ENCODE measurements around the gene MICAL2.

The MICAL2 gene

GRCh38 chr11:12117611-12118010 is 7.2 kb downstream of the MICAL2 start:
- no peak for DNase-seq (ENCODE audit: low read depth)

GRCh38 chr11:12118949-12119348 is 8.6 kb downstream of the MICAL2 start:
- DNase-seq (ENCODE audit: low read depth), result no peak

DNA sequence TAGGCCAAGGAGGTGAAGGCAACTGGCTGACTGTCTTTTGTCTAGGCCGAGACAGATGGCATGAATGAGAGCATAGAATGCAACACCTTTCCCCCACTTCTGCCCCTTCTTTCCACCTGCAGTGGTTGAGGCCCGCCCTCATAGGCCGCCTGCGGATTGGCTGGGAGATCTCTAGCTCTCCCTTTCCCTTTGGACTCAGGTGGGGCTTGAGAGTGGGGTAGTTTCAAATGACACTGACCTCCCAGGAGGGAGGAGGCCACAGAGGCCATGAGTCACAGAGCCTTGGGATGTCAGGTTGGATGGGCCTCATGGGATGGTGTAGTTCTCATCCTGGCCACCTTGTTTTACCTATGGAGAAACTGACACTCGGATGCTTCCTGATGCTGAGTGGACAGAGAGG is 9.1 kb downstream of the MICAL2 start:
- DNase-seq (ENCODE audit: low read depth), result no peak

DNA sequence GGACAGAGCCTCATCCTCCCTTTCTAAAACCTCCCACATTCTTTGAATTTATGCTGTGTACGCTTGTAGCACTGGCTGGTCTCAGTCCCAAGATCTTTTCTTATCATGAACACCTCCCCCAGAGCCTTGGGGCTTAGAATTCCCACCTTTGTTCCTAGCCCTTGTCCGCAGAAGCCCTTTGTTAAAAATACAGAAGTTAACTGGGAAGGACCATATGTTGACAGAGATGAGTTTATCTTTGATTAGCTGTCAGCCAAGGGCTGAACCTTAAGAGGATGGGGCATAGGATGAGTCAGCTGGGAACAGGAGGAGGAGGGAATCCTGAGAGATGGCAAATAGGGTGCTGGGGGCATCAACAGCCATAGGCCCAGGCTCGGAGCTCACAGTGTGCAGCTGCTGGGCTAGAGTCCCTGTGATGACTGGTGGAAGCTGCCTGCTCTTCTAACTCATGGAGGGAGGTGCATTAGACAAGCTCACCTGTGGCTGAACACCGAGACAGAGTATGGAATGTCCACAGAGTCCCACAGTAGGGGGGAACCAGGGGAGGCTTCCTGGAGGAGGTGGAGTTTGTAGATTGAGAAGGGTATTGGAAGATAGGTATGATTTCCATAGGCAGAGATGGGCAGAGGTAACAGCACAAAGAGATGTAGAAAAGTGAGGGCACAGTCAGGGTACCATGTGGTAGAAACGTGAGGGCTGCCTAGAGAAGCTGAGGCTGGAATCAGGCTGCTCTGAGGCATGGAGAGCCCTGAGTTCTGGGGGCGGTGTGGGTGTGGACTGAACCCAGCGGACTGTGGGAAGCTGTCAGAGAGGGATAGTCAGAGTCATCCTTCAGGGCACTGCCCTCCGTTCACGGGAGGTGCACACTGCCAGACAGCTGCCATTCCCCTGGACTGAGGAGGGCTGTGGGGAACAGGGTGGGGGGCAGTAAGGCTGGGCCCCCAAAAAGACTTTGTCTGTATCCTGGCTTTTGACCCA is 9.9 kb downstream of the MICAL2 start:
- DNase-seq (ENCODE audit: low read depth), result no peak

DNA sequence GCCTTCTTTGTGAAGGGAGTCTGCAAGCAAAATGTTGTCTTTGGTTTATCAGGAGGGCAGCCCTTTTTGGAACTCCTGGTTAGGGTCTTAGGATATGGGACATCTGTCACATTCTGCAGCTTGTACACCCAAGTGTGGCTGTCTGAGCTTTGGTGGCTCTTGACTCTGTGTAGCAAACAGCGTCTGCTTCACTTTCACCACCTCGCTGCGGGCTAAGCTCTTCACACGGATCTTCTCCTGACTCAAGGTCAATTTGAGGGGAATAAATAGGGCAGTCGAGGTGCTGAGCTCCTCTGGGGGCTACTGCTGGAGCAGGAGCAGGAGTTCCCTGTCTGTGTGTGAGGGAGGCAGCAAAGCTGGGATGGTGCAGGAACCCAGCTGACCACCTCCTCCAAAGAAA is 10.6 kb downstream of the MICAL2 start:
- DNase-seq (ENCODE audit: low read depth), result no peak

- DNase-seq (ENCODE audit: low read depth), result no peak
Observed at GRCh38 chr11:12121517-12121916, 11.1 kb downstream of the MICAL2 start.

DNA sequence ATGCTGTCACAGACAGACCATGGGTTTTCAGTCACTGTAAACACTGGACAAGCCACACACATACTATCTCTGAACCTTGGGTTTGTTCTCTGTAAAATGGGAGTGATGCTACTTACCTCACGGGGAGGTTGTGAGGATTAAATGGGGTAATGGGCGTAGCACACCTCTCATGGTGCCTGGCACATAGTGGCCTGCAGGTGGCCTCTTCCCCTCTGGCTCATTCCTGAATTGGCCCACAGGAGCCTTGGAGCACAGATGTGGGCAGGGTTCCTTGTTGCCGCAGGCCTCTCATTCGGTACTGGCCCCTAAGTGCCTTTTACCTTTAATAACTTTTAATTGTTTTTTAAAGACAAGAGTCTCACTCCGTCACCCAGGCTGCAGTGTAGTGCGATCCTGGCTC is 11.7 kb downstream of the MICAL2 start:
- no peak for DNase-seq (ENCODE audit: low read depth)

- no peak for DNase-seq (ENCODE audit: low read depth)
Observed at GRCh38 chr11:12123273-12123672, 12.9 kb downstream of the MICAL2 start.

DNA sequence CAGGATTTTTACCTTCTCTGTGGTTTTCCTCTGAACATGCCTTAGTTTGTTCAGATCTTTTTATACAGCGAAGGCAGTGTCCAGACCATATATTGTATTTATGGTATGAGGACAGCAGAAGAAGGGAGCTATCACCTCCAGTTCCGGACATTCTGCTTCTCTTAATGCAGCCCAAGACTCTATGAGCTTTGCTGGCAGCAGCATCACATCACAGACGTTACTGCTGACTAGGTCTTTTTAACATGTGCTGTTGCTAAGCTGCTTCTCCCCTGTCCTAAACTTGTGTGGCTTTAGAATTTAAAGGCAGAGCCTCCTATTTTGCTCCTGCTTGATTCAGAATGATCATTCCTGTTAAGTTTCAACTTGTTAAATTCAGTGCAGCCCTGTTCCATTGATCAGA is 13.4 kb downstream of the MICAL2 start:
- no peak for DNase-seq (ENCODE audit: low read depth)

DNA sequence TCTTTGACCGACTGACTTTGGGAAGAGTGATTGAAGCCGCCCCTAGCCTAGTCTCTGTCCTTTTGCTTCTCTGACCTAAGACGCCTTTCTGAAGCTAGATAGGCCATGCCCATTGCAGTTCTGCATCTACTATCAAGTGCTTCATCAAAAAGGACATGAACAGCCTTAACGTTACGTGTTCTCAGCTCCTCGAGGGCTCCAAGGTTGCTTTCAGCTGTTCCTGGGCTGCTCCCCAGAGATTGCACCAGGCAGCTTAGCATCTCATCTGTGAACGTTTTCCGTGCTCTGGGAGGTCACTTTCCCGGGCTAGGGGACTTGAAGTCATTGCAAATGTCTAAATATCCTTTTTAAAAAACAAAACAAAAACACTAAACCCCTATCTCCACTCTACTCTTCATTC is 13.9 kb downstream of the MICAL2 start:
- no peak for DNase-seq (ENCODE audit: low read depth)

DNA sequence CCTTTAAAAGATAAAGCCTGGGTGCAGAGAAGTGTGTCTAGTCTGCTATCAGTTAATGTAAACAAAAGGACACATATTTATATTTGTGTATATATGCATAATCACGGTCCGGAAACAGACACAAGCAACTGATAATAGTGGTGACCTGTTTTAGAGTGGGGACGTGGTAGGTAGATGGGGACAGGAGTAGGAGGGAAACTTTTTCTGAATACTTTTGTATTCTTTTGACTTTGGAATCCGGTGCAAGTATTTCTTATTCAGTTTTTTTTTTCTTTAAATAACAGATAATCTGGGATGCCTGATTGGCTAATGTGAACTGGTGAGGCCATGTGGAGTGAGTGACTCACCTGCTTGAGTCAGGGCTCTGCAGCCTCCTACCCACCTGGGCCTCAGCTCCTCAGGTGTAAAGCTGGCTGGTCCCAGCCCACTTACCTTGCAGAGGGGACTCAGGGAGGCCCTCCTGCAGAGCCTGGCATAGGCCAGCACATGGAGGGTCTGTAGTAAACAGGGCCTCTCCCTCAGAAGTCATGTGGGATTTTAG is 15.3 kb downstream of the MICAL2 start:
- no peak for DNase-seq (ENCODE audit: low read depth)

DNA sequence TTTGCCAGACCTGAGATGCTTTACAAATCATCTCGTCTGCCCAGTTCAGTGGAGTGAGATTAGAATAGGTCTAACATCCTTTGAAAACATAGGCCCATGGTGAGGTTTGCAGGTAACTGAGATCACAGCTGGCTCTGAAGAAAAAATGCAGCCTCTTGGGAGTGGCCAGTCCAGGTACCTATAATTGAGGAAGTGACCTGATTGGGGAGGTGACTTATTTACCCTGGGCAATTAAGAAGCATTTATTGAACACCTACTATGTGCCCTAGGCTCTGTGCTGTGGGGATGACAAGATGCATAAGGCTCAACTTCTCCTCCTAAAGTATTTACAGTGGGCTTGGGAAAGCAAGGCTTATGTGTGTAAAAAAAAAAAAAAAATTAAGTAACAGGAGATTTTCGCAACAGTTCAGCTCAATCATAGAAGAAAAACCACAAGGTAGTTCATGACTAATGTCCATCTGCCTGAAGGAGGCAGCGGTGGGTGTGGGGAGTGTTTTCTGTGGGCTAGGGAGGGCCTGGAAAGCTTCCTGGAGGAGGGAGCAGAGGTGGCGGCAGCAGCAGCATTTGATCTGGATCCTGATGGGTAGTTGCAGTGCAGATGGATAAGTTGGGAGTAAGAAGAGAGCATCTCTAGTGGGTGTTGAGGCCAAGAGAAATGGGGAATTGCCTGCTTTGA is 16.1 kb downstream of the MICAL2 start:
- DNase-seq (ENCODE audit: low read depth), result no peak

- no peak for DNase-seq (ENCODE audit: low read depth)
Observed at GRCh38 chr11:12127206-12127898, 17.0 kb downstream of the MICAL2 start.

DNA sequence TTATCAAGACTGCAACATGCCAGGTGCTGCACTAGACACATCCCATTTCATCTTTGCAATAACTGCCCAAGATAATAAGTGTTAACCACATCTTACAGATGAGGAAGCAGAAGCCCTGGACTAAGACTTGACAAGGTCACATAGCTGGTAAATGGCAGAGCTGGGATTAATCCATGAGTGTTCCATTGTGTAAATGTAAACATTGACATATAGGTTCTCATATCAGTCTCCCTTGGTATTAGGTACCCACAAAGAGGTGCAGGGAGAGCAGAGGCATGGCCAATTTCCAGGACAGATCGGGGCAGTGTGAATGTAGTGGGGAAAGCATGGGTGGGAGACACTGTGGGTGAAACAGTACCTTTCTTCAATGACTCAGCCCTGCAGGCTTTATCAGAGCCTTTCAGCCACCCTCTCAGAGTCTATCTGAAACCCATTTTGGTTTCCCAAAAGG is 17.9 kb downstream of the MICAL2 start:
- no peak for DNase-seq (ENCODE audit: low read depth)

GRCh38 chr11:12129227-12129626 is 18.8 kb downstream of the MICAL2 start:
- no peak for DNase-seq (ENCODE audit: low read depth)

DNA sequence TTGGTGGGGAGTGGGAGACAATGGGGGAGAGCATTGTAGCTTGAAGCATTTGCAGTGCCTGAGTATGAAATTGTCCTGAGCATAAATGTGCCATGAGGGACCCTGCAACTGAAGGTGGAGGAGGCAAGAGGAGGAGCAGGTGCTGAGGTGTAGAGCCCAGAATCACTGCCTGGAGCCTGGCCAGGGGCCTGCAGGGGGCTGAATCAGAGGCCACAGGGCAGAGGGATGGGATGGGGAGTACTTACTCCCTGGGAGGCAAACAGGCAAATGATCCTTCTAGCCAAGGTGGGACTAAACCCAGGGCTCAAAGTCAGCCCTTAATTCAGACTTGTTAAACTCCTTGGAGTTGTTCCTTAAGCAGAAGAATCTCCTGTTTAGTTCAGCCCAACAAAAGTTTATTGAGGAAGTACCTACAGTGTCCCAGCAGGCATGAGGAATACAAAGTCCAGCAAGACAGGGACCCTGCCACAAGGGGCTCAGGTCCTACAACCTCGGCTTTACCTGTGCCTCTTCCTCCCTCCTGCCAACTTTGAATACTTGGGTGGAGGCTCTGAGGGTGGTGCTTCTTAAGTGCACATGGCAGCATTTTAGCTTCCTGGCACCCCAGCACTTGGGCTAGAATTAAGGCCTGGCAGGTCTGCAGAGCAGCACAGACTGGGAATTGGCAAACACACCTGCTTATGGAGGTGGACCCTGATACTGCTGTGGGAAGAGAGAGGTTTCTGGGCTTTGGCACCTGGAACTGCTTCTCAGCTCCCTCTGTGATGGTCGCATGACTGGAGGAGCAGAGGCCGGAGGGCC is 20.0 kb downstream of the MICAL2 start:
- DNase-seq (ENCODE audit: low read depth), result no peak

- DNase-seq (ENCODE audit: low read depth), result no peak
Observed at GRCh38 chr11:12131943-12132789, 21.8 kb downstream of the MICAL2 start.

DNA sequence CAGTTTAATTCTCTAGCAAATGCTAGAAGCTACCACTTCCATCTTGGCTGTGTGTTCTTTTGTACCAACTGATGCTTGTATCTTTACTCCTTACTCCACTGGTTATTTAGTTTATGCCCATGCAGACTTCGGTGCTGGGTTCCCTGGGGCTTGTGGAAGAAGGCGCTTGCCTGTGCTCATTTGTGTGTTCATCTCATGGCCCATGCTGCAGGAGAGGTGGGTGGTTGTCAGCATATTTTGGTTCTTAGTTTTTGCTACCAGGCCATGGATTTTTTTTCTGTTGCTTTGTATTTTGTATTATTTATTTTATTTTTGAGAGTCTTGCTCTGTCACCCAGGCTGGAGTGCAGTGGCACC is 22.4 kb downstream of the MICAL2 start:
- no peak for DNase-seq (ENCODE audit: low read depth)

DNA sequence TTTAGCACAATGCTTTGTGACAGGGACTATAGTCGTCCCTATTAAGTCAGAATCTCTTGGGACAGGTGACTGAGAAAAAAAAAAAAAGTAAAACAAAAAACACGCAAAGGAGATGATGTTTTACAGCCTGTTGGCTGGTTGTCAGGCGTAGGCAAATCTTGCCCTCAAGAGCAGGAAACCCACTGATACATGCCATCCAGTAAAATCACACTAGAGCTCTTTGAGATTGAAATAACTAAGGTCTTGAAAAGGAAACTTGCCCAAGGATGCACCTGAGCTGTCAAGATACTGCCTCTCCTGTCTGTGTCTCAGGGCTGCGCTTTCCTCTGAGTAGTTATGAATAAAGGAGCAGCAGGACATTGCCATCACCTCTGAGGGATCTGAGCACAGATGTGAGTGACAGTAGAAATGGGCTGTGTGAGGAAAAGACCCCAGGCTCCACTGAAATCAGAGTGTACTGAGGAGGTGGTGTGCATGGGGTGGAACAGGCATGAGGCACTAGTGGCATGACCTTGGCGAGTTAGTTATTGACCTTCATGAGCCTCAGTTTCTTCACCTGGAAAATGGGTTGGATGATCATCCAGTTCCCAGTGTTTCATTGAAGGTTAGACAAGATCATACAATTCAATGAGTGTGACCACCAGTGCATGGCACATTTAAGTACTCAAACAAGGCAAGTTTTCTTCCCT is 23.3 kb downstream of the MICAL2 start:
- DNase-seq (ENCODE audit: low read depth), result no peak

DNA sequence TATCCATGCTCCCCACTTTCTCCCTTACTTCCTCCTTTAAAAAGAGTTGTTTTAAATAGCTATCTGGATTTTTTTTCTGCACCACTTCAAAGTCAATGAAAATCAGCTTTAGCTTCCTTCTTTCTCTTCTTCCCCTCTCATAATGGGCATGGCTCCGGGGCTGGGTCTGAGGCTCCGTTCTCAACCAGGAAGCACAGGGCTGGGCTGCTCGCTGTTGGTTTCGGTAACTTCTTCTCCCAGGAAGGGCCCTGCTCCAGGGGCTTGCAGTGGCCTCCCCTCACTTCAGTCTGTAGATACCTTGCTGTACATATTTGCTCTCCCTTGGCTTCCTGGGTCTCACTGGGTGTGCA is 23.8 kb downstream of the MICAL2 start:
- no peak for DNase-seq (ENCODE audit: low read depth)

Data from activated T-helper 1 cell treated with Interleukin-2 at 50 U/mL for 16 hours (primary cell).